ENCODE results near the gene BAG3. TPM values are rescaled to one million over a fixed set of nuclear protein-coding genes. Genes with fewer than 3 reads are reported as not detected.

The BAG3 gene
- total RNA-seq: 38.1 and 40.6 TPM in 2 replicates

DNA sequence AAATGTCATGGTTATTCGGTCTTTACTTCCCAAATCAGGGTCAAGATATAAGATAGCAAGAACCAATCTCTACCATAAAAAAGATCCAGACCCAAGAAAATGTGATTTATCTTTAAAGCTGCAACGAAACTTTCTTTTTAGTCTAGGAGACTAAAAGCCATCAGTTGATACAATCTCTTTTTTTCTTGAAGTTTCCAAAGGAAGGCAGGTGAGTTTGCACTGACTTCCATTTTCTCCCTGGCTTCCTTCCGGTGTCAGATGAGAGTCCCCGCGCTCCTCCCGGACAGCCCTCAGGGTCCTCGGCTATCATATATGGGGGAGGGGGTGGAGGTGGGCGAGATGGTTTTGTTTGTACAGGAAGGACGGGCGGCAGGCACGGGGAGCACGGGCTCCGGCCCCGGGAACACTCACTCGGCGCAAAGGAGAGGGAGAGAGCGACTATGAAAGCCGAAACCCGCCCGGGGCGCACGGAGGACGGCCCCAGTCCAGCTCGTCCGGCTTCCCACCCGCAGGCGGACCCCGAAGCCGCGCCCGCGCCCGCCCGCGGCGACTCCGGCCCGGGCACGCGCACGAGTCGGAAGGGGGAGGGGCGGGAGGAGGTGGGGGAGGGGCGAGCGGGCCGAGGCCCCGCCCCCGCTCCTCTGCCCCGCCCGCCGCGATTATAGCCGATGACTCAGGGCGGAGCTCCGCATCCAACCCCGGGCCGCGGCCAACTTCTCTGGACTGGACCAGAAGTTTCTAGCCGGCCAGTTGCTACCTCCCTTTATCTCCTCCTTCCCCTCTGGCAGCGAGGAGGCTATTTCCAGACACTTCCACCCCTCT is at the start of gene BAG3:
Gene BAG3 (plus strand): TSS at position 689 of the 822 bp plus-strand sequence. CDS start 296 bp downstream, outside the sequence.

DNA sequence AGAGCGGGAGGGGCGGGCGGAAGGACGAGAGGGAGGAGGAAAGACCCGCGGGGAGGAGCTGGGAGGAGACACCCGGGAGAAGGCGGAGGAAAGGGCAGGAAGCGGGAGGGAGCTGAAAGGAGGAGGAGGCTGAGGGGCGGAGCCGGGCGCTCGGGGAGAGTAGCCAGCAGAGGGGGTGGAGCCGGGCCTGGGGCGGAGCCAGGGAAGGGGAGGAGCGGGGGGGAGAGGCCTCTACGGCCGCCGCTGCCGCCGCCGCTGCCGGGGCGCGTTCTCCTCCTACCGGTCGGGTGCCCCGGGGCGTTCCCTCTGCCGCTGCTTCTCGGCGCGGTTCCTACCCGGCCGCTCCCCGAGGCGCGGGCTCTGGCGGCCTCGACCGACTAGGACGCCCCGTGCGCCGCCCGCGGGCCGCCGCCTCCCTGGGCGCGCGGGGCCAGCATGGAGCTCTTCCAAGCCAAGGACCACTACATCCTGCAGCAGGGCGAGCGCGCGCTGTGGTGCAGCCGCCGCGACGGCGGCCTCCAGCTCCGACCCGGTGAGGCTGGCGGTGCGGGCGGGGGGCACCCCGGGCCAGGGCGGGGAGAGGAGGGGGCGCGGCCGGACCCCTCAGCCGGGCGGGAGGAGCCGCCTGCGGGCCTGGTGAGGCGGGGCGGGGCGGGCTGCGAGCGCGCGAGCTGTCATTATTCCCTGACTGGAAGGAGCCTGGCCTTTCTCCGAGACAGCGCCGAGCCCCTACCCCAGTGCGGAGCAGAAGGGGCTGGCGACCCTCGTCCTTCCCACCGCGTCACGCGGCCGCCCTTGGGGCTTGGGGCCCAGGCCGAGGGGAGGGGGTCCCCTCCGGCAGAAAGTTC is 74.9 kb downstream of the BAG3 start, which contains the start of gene INPP5F:
Gene INPP5F (plus strand): TSS at position 223 of the 848 bp plus-strand sequence. CDS start 213 bp downstream, at position 436.

Other genes starting within 250 kb of the BAG3 start
- gene RGS10, start 108.7 kb upstream of the BAG3 start, total RNA-seq: 75.7 and 92.5 TPM in 2 replicates
- 38.3 and 53.9 TPM in 2 replicates for gene TIAL1, start 54.4 kb upstream of the BAG3 start, total RNA-seq
- 15.0 and 16.5 TPM in 2 replicates for gene INPP5F, start 74.7 kb downstream of the BAG3 start, total RNA-seq
- gene MCMBP, start 221.5 kb downstream of the BAG3 start, total RNA-seq: 38.9 and 43.1 TPM in 2 replicates
- gene SEC23IP, start 241.3 kb downstream of the BAG3 start, total RNA-seq: 22.9 and 29.1 TPM in 2 replicates

Data from myometrial cell (primary cell).